HG02884 (cell line): ENCODE results near the gene ASB5.
"Not testable (repeated sequence)": the region's sequence is repeated elsewhere in the genome, so short reads cannot be mapped to it uniquely, and the experiment has no call there.

Experiments
- ATAC-seq: cut with Tn5 transposase; IDR thresholded peaks from one replicate; pipeline ENCODE4 v1.9.1; 2021; ENCODE audit warnings: mild to moderate bottlenecking, moderate library complexity; ENCODE audit not compliant: unreplicated experiment

The ASB5 gene, protein sequence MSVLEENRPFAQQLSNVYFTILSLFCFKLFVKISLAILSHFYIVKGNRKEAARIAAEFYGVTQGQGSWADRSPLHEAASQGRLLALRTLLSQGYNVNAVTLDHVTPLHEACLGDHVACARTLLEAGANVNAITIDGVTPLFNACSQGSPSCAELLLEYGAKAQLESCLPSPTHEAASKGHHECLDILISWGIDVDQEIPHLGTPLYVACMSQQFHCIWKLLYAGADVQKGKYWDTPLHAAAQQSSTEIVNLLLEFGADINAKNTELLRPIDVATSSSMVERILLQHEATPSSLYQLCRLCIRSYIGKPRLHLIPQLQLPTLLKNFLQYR

DNA sequence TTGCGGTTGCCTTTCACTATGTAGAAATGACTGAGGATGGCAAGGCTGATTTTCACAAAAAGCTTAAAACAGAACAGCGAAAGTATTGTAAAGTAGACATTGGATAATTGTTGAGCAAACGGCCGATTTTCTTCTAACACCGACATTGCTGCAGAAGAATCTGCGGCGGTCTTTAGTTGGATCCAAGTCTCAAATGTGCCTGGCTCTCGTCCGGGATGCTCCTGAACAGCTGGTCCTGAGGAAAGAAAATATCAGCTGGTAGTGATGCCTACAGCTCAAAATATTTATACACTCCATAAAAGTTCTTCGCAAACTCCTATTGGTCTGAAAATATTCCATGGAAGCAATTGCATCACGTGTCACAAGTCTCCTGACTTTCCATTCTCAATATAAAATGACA is at the start of gene ASB5:
TSS of gene ASB5 (minus strand) at position 260 of the 400 bp plus-strand sequence. CDS start at position 146, 114 bp downstream.
- ATAC-seq = no peak

DNA sequence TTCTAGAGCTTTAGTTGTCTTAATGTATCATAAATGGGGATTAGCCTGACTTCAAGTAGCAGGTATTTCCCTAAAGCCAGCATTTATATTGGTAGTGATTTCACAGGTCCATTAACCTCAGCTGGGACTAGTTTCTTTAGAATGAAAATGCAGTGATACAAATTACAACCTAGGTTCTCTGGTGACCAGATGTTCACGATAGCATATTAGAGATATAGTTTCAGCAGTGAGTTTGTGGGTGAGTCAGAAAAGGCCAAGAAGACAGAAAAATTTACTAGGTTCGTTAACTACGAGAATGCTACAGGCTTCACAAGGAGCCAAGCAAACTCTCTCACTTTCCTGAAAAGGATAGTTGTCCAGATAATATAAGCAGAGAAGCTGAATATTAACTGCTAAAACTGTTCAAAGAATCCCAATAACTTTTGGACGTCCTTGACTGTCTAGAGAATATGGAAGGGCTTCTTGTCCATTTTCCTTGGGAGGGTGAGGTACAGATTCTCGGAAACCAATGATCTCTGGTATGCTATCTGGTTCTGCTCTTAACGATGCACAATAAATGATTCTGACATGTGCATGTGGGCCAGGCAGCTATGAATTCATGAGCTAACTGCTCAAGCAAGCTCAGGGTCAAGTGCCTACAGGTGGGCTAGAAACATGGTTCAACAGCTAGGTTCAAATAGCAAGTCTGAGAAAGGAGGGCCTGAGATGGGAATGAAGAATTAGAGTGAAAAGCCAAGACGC is 44.7 kb upstream of the ASB5 start:
- ATAC-seq = no peak

DNA sequence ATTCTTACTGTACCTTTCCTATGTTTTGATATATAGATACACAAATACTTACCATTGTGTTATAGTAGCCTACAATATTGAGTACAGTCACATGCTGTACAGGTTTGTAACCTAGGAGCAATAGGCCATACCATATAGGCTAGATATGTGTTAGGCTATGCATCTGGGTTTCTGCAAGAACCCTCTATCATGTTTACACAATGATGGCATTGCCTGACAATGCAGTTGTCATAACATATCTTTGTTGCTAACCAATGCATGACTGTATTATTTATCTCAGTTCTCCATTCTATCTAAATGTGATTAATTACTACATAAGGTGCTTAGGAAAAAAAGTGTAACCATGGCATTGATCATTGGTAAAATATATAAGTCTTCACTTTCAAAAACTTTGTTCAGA is 40.8 kb upstream of the ASB5 start:
- ATAC-seq = no peak

DNA sequence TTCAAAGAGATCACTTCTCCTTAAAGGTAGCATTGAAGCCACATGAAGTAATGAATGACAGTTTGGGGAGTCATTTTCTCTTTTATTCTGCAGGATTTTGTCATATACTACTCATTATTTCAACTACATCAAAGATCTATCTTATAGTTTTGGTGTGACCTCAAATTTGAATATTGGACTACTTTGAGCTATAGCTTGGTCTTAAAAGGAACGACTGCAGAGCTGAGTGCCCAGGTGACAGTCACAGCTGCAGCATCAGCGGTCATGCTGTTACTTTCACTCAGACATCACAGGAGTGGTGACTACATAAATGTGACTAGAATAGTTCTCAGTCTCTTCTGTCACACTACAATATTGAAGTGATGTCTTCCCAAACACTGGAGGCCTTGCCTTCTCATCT is 40.0 kb upstream of the ASB5 start:
- ATAC-seq = peak; percentile 98

DNA sequence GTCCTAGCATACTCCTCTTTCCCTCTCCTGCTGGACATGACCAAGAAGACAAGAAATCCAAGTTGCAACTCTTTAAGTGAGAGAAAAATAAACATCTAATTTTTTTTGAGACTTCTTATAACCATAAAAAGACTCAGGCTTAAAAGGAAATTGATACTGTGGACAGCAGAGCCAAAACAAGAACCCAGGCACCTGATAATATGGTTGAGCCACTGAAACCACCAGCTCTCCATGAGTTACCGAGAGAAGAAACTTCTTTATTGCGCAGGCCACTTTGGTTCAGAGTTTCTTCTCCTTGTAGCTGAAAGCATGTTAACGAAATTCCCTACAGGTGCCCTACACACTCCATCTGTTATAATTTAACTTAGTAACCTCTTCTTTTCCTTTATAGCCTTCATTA is 39.4 kb upstream of the ASB5 start:
- ATAC-seq = peak; percentile 44

DNA sequence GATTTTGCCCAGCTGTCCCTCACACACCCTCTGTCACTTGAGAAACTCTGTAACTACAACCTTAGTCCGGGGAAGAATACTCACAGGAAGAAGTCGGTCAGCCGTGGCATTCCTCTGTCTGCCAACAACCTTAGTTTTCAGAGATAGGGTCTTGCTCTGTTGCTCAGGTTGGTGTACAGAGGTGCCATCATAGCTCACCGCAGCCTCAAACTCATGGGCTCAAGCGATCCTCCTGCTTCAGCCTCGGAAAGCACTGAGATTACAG is 38.6 kb upstream of the ASB5 start:
- no peak for ATAC-seq

DNA sequence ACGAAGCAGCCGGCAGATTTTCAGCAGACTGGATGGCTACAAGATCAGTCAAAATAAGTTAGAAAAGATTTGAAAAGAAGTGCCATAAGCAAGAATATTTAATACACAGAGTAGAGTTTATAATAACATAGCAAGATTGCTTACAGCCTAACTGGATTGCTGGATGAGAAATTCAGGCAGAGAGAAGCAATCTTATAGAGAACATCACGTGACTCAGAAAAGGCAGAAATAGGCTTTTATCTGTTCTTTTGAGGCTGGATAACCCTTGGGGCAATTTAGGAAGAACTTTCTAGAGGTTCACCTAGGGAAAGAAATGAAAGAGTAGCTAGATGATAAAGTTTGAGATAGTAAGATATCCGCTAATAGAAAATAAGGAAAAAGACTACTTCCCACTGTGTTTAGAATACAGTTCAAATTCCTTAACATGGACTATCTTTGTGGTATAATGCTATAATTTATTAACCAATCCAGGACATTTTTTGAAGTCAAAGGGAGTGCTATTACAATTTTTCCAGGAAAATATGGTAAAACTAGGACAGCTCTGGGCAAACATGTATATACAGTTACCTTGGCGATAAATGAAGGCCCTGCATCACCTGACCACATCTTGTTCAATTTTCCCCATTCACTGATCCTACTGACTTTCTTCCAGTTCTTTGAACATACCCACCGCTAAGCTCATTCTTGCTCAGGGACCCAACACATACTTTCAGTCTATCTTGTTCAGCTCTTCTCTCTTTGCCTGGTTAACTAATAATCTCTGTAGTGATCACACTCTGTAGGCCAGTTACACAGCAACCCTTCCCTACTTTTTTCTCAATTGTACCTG is 38.0 kb upstream of the ASB5 start:
- no peak for ATAC-seq

DNA sequence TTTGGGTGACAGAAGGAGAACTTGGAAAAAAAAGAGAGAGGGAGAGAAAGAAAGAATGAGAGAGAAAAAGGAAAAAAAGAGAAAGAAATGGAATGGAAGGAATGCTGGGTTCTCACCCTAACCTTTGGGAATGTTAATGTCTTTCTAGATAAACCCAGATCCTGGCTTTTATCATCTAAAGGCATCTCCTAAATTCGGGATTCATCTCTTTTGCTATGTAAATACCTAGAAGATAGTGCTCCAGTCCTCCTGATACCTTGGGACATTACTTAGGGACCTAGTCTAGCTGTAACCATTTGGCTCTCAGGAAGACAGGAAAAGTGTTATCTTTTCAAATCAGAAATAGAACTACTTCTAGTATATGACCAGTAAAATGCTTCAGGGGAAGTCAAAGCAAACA is 34.9 kb upstream of the ASB5 start:
- no peak for ATAC-seq

DNA sequence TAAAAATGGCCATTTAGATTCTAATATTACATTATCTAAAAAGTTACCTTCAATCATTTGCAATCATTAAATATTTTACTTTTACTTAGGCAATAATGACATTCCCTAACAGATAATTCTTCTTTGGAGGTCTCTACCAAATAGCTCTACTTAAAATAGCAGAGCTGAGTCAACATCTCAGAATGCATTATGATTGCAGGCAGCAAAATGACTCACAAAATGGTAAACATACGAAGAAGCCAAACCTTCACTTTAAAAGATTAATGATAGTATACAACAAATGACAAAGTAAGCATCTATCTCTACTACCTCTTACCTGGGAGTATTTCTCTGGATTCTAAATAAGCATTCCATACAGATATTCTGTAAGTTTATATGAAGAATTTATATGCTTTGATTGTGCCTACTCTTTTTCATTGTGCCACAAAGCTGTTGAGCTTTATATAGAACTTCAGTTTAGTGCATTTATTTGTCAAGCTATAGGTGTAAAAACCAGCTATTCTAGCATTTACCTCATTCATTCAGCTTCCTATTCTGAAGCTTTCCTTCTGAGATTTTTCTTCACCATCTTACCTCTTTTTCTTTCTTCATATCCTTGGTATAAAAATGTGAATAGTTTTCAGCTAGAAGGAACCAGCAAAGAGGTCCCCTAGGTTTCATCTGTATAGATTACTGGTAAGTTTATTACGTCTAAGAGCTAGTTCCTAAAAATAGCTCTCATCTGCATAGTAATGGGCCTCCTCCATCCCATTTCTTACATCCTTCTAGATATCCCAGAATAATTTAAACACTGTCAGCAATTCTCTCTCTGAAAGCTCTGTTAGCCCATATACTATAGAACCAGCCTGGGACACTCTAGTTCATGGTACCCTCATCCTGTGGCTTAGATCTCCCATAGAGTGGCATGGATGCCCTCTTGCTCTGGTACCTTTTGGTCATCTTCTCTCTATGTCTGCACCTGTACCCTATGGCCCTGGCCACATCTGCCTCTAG is 33.6 kb upstream of the ASB5 start:
- no peak for ATAC-seq

DNA sequence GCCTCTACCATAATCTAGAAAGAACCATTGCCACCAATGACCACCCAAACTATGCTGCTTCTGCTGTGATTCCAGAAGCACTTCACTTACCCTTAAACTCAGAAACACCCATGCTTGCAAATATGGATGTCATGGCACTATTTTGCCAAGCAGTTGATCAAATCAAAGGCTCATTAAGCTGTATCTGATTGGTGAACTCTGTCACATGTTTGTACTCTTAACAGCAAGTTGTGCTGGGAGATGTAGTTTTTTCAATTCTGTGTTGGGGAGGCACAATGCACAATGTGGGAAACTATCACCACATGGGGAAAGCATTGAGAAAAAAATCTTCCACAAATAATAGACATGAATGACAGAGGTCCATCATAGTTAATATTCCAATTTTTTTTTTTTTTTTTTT is 31.5 kb upstream of the ASB5 start:
- ATAC-seq = no peak

DNA sequence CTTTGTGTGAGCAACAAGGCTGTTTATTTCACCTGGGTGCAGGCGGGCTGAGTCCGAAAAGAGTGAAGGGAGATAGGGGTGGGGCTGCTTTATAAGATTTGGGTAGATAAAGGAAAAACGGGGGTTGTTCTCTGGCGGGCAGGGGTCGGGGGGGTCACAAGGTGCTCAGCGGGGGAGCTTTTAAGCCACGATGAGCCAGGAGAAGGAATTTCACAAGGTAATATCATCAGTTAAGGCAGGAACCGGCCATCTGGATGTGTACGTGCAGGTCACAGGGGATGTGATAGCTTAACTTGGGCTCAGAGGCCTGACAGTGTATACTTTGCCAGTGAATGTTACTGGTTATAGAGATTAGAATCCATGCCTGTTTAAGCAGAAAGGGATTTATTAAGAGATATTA is 31.0 kb upstream of the ASB5 start:
- no peak for ATAC-seq

DNA sequence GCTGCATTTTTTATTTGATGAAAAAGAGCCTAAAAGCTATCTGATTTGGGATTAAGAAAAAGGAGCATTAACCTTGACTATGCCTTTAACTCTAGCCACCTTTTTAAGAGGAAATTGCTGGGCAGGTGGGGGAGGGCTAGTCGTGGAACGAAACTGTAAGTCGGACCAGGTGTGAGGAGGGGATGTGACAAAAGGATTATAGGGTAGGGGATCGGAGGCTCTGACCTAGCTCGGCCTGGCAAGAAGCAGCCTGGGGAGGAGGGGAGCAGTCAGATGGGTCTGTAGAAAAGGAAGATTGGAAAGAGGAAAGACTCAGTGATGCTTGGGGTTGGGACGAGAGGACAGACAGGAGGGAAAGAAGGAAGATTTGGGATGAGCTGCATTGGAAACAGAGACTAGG is 29.6 kb upstream of the ASB5 start:
- no peak for ATAC-seq

DNA sequence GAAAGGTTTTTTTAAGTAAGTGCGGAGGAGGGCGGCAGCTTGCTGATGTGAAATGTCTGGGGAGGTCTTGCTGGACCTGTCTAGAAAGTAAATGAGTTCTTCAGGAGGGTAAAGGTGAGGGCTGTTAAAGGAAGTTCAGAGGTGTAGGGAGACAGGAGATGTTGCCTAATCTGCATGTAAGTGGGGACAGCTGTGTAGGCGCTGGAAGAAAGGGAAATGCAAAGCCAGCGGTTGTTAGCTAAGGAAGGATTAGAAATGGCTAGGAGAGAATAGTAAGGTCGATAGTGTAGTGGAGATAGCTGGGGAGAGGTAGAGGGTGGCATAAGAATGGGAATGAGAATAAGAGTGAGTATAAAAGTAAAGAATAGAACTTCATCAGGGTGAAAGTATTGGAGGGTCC is 26.9 kb upstream of the ASB5 start:
- not testable (repeated sequence) for ATAC-seq

DNA sequence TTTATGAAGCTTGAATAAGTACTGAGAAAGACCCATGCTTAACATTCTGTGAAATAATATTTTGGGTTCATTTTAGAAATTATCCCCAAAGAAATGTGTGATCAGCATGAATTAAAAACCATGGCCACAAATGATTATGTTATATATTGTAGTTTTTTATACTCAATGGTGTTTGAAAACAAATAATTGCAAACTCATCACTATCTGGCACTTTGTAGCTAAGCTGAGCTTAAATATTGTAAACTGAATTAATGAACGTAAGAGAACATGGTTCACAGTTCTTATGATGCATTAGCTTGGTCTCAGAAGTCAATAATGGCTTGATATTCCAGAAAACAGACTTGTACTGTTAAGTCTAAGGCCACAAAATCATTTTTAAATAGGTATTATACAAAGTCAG is 24.6 kb upstream of the ASB5 start:
- no peak for ATAC-seq

DNA sequence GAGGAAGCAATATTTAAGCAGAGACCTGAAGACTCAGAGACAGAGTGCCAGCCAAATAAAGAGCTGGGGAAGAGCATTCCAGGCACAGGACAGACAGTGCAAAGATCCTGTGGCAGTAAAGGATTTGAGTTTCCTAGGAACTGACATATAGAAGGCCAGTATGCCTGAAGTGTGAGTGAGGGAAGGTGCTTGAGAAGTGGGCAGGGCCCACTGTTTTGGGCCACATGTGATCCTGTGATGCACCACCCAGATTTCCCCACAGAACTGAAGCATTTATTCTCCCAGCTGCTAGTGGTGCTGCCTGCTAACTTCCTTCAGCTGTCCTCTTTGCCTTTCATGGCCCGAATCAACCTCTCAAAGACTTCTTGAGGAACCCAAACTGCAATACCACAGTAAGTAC is 23.9 kb upstream of the ASB5 start:
- no peak for ATAC-seq

DNA sequence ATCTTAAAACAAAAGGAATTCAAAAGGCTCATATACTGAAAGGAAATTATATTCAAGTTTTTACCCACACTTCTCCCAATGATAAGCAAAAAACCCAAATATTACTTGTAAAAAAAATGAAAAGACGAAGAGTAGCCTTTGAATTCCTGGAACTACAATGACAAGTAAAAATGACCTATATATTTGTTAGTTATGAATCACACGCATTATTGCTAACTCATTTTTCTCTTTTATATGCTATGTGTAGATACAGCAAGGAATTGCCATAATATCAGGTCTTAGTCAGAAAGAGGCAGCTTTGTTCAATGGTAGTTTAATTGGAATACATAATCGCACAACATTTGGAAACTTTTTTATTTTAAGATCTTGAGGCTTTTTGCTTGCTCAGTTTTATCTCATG is 22.7 kb upstream of the ASB5 start:
- no peak for ATAC-seq

DNA sequence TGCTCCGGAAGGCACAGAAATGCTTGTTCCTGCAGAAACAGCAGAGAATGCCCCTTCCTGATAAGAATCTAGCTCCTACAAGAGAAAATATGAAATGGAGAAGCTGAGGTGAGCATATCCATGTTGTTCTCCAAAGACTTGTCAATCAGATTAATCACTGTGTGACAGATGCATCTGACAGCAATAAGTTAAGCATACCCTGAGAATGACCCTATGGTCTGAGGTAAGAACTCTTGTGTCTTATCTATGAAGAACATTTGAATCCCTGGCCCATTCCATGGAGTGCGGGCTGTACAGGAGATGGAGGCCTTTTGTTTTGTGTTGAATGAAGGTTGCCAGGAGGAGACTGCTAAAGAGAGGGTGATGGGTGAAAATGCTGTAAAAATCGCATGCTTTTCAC is 21.5 kb upstream of the ASB5 start:
- no peak for ATAC-seq

DNA sequence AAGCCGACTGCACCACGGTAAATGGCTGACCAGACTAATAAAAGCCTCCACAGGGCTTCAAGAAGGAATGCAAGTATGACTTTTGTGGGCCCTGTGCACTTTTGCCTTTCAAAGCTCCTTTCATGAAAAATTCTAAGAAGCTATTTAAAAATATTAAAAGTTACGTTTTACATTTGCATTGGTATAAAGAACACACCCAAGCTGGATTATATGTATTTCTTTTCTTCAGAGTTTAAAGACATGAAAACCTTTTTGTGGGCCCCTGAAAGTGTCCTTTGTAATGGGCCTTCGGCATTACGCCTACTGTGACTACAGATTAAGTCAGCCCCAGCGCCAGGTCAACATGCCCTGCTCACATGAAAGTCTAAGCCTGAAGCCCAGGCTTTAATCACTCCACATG is 20.5 kb upstream of the ASB5 start:
- ATAC-seq = no peak

DNA sequence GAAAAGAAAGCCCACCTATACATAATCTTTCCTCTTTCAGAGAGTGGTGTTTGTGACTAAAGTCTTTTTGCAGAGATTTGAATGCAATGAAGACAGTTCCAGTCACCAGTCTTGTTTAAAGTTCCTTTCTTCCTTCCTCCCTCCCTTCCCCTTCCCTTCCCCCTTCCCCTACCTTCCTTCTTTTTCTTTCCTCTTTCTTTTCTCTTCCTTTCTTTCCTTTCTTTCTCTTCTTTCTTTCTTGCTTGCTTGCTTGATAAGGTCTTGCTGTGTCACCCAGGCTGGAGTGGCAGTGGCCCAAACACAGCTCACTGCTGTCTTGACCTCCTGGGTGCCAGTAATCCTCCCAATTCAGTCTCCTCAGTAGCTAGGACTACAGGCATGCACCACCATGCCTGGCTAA is 19.0 kb upstream of the ASB5 start:
- no peak for ATAC-seq

DNA sequence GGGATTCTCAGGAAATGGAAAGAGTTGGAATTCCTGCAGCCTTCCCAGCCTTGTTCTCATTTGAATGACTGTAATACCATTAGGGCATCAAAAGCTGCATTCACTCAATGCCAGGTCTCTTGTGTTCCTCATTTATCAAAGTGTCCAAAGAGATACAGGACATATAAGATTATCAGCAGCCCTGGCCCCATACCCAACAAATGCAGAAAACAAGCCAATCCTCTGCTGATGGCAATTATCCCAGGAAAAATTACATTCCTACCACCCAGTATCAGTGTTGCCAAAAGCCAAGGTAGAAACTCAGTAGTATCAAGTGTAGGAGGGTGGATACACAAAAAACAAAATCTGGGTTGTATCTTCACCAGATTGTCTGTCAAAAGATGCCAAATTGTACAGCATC is 18.5 kb upstream of the ASB5 start:
- no peak for ATAC-seq

DNA sequence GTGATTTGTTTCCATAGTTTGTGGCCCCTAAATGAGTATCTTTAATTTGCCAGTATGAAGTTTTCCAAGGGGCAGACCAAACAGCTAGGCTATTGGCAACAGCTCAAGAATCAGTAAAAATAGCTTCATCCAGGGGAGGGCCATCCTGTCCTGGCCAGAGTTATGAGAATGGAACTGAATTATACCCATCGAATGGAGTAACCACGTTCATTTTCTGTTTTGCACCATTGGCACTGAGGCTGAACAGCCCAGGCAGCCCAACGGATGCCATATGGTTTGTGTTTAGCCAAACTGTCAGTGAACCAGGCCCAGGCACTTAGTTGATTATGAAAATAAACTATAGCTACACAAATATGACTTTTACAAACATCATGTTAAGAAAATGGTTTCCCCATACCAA is 17.7 kb upstream of the ASB5 start:
- ATAC-seq = no peak
